Measurements from ENCODE around the gene TAF1C.
"Not testable (repeated sequence)": the region's sequence is repeated elsewhere in the genome, so short reads cannot be mapped to it uniquely, and the experiment has no call there.

The TAF1C gene

GRCh38 chr16:84224554-84224953 is 37.7 kb upstream of the TAF1C start:
- in situ Hi-C loops (cut with HindIII; ENCODE audit: low pct_ligation_motif_present, low sequenced_read_pairs): no loop called here
- no peaks in the 10 kb centered on the region for H3K27me3 ChIP-seq (replicated peaks)
- no peak for DNase-seq

GRCh38 chr16:84223456-84223855 is 36.6 kb upstream of the TAF1C start:
- no peaks in the 10 kb centered on the region for H3K27me3 ChIP-seq (replicated peaks)
- no peak for TF ChIP-seq CTCF (IDR thresholded peaks at IDR 0.05; ENCODE audit: low read depth, low read length, missing control alignments)
- H3K36me3 ChIP-seq (replicated peaks): no peaks in the 10 kb centered on the region
- H3K27ac ChIP-seq: no peak overlapping the region
- H3K4me3 ChIP-seq (ENCODE audit: low read depth, low read length): no peak overlapping the region
- in situ Hi-C loops (cut with HindIII; ENCODE audit: low pct_ligation_motif_present, low sequenced_read_pairs): no loop called here
- DNase-seq: no peak

More at GRCh38 chr16:84224554-84224953, 37.7 kb upstream of the TAF1C start:
- H3K4me3 ChIP-seq (ENCODE audit: low read depth, low read length): no peak overlapping the region
- H3K36me3 ChIP-seq (replicated peaks): no peaks in the 10 kb centered on the region
- H3K27ac ChIP-seq: no peak overlapping the region
- TF ChIP-seq CTCF (IDR thresholded peaks at IDR 0.05; ENCODE audit: low read depth, low read length, missing control alignments): no peak

- peak; percentile 60 for DNase-seq
- Histone ChIP-seq H3K27ac (no peak overlapping the region), H3K4me3 (ENCODE audit: low read depth, low read length) (no peak overlapping the region), H3K27me3 (replicated peaks) (no peaks in the 10 kb centered on the region), H3K36me3 (replicated peaks) (no peaks in the 10 kb centered on the region)
- in situ Hi-C loops (cut with HindIII; ENCODE audit: low pct_ligation_motif_present, low sequenced_read_pairs): no loop called here
- TF ChIP-seq CTCF (IDR thresholded peaks at IDR 0.05; ENCODE audit: low read depth, low read length, missing control alignments): no peak
Observed at GRCh38 chr16:84220851-84221250, 34.0 kb upstream of the TAF1C start.

- H3K27me3 ChIP-seq (replicated peaks): no peaks in the 10 kb centered on the region
- no peak overlapping the region for H3K4me3 ChIP-seq (ENCODE audit: low read depth, low read length)
- H3K27ac ChIP-seq: no peak overlapping the region
- no peak for DNase-seq
- no peaks in the 10 kb centered on the region for H3K36me3 ChIP-seq (replicated peaks)
- in situ Hi-C loops (cut with HindIII; ENCODE audit: low pct_ligation_motif_present, low sequenced_read_pairs): no loop called here
- TF ChIP-seq CTCF (IDR thresholded peaks at IDR 0.05; ENCODE audit: low read depth, low read length, missing control alignments): no peak
Observed at GRCh38 chr16:84218956-84219355, 32.1 kb upstream of the TAF1C start.

- TF ChIP-seq CTCF (IDR thresholded peaks at IDR 0.05; ENCODE audit: low read depth, low read length, missing control alignments): no peak
- in situ Hi-C loops (cut with HindIII; ENCODE audit: low pct_ligation_motif_present, low sequenced_read_pairs): no loop called here
- DNase-seq: no peak
- Histone ChIP-seq H3K4me3 (ENCODE audit: low read depth, low read length) (no peak overlapping the region), H3K27me3 (replicated peaks) (no peaks in the 10 kb centered on the region), H3K27ac (no peak overlapping the region), H3K36me3 (replicated peaks) (no peaks in the 10 kb centered on the region)
Observed at GRCh38 chr16:84218176-84218823, 31.4 kb upstream of the TAF1C start.

- in situ Hi-C loops (cut with HindIII; ENCODE audit: low pct_ligation_motif_present, low sequenced_read_pairs); DNase-seq; H3K36me3 ChIP-seq (replicated peaks); H3K27ac ChIP-seq; H3K4me3 ChIP-seq (ENCODE audit: low read depth, low read length); H3K27me3 ChIP-seq (replicated peaks): not testable (repeated sequence)
Observed at GRCh38 chr16:84216144-84216543, 29.3 kb upstream of the TAF1C start.

Measured in brain microvascular endothelial cell (primary cell).